HG03575 (cell line): ENCODE measurements around the gene NLGN4Y.

Experiments
- ATAC-seq: cut with Tn5 transposase; IDR thresholded peaks from one replicate; pipeline ENCODE4 v1.9.1; 2021; ENCODE audit not compliant: unreplicated experiment, insufficient number of reproducible peaks, low FRiP score; ENCODE audit errors: extremely low read depth

The NLGN4Y gene

DNA sequence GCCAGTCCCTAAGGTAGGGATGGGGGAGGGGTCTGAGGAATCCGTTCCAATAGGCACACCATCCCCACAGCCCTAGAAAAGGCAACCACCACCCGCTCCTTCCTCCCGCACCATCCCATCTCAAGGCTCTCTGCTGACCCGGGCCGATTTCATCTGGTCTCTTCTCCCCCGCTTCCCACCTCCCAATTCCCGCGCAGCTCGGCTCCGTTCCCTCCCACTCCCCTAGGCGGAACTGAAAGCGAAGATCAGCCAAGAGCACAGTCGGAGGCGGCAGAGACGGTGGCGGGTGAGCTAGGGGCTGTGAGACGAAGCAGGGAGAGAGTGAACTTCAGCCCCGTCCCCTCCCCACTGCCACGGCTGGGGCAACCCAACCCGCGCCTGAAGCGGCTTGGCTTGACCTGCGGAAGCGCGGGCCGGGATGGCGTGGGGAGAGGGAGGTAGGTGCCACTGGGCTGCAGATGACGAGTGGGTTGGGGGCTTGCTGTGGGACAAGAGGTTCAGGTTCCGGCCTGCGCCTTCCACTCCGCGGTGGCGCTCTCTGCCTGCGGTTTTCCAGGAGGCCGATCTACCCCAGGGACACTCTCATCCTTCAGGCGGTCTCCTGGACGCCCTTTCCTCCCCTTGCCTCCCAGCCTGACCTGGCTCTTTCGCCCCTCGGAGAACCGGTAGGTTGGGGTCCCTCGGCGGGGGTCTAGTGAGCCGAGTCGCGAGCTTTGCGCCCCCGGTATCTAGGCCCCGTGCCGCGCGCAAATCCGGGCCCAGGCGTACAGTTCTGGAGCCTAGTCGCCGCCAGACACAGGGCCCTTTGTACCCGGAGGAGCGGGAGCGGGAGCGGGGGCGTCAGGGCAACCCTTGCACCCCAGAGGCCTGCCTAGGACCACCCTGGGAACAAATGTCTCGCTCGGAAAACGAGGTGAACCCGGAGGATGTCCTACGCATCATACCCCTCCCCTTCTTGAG, at the start of gene NLGN4Y:
TSS of gene NLGN4Y (plus strand) at position 258 of the 960 bp plus-strand sequence. CDS start 97,591 bp downstream, outside the sequence.
- ATAC-seq: no peak

- ATAC-seq: no peak
These were observed 38.4 kb upstream of the NLGN4Y start for GRCh38 chrY:14485935-14486334.

DNA sequence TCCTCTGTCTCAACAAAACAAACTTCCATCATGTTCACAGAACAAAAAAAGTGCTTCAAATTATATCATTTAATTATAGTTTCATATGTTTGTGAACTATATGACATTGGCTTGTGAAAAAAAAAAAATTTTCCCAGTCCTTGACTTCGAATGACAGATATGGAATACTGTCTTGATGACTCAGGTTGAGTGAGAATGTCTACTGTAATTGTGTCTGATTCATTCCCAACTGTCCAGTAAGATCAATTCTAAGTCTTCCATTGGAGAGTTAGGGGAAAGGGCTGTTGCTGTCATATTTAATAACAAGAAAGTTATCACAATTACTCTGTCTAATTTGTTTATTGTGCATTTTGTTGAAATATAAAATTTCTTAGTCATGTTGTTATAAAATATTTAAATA, 34.1 kb upstream of the NLGN4Y start:
- ATAC-seq: no peak

- no peak for ATAC-seq
These were observed 26.3 kb upstream of the NLGN4Y start for GRCh38 chrY:14498071-14498470.

DNA sequence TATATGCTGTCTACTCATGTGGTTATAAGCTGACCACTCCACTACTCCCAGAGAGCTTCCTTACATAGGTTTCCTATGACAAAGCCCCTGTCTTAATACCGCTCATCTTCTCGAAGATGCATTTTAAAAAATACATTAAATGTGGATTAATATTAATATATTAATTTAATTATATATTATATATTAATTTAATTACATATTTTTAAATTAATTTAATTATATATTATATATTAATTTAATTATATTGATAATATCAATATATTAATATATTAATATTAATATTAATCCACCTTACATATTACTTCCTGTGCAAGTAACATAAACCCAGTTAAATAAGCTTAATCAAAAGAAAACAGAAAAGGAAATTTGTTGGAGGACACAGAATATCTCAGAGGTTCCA, 19.7 kb upstream of the NLGN4Y start:
- ATAC-seq: no peak

GRCh38 chrY:14522379-14522950, 1.9 kb upstream of the NLGN4Y start:
- no peak for ATAC-seq

DNA sequence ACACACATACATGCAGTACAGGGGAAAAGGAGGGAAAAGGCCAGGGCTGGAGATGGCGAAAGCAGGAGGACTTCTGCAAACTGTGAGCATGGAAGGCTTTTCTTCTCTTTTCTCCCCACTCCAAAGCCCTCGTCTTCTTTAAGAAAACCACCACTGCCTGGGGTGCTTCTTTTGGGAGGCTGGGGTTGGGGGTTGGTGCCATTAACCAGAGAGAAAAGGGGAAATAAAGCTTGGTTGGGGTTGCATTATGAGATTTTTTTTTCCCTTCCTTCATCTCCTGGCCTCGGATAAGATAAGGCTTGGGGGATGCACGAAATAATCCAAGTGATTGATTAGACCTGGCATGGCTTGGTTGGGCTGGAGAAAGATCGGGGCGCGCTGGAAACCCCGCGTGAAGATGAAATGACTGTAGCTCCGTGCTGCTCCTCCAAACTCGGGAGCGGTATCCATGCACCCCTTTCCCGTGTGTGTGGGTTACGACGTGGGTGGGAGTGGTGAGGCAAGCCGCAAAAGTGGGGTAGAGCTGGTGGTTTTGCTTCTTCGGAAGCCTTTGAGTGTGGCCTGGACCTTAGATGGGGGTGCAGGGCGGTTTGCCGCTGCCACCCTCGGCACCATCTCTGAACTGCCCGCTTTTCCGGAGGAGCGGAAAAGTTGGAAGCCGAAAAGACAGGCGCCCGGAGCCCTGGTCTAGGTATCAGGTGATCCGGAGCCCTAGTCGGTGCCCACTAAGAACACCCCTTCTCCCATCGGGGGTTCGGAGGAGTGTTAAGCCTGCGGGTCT, 648 bp upstream of the NLGN4Y start:
- ATAC-seq: no peak

GRCh38 chrY:14525315-14525714, 986 bp downstream of the NLGN4Y start:
- no peak for ATAC-seq

- no peak for ATAC-seq
These were observed 4.0 kb downstream of the NLGN4Y start for GRCh38 chrY:14528361-14528760.

GRCh38 chrY:14536703-14537102, 12.4 kb downstream of the NLGN4Y start:
- no peak for ATAC-seq

DNA sequence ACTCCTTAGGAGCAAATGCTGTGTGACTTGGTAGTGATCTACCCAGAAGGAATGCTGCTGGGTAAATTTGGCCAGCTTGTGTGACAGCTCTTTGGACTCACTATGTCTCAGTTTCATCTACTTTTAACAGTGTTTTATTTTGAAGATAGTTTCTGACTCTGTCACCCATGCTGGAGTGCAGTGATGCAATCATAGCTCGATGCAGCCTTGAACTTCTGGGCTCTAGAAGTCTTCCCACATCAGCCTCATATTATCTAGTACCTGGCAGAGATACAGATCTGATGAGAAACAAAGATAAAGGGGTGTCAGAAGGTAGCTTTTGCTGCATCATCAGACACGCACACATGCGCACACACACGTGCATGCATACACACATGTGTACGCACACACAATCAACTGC, 19.2 kb downstream of the NLGN4Y start:
- no peak for ATAC-seq

DNA sequence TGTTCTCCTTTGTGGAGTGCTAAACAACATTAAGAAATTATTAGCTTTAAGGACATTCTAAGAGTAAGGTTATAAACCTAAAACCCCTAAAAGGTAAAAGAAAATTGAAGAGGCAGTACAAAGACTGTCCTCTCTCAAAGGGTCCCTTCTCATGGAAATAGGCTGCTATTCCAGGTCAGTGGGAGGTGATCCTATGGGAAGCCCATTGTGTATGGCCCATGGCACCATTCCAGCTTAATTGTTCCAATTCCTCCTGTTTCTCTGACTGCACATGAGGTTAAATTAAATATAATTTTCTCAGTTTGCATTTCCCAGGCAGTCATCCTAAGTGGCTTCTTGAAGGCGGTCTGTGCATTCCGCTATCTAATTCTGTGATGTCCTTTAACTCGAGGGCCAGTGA, 57.0 kb downstream of the NLGN4Y start:
- no peak for ATAC-seq

- ATAC-seq: no peak
These were observed 62.4 kb downstream of the NLGN4Y start for GRCh38 chrY:14586725-14587124.

GRCh38 chrY:14601372-14601771, 77.0 kb downstream of the NLGN4Y start:
- ATAC-seq: no peak

DNA sequence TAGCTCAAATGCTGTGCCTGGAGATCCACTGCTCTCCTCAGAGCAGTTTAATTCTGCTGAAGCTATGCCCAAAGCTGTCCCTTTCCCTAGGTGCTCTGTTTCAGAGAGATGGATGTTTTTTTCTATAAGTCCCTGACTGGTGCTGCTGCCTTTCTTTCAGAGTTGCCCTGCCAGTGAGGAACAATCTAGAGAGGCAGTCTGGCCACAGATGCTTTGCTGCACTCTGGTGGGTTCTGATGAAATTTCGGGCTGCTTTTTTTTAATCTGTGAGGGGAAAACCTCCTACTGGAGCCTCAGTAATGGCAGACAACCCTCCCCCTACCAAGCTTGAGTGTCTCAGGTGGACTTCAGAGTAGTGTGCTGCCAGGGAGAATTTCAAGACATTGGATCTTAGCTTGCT, 93.3 kb downstream of the NLGN4Y start:
- ATAC-seq: no peak

- ATAC-seq: no peak
These were observed 94.2 kb downstream of the NLGN4Y start for GRCh38 chrY:14618513-14618912.

- ATAC-seq: no peak
These were observed 103.9 kb downstream of the NLGN4Y start for GRCh38 chrY:14628208-14628607.

DNA sequence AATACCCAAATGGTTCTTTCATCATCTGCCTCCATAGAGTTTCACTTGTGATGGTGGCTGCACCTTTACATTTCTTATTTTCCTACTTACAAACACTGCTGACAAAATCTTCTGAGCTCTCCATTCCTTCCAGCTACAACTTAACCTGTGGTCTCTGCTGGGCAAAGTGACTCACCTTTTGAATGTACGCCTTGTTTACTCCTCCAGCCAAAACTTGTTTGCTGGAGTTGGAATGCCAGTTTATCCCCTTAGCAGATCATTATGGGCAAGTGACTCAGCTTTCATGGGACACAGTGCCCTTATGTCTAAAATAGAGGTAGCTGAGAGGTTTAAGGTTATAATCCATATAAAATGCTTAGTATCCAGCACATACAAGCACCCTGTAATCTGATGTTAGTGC, 107.3 kb downstream of the NLGN4Y start:
- no peak for ATAC-seq

DNA sequence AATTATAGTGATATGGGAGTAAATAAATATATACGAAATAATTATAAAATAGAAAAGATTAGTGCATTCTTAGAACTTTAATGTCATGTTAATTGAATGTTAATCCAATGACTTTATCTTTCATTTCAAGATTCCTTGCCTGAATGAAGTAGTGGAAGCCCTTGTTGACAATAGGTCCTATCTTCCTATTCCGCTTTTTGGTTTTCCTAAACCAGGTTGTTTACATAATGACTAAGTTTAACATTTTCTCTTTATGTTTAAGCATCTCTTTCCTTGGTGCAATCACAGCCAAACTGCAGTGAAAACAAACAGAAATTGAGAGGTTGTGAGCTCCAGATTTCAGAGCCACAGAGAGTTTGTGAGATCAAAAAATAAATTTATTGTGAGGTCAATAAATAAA, 109.4 kb downstream of the NLGN4Y start:
- ATAC-seq: no peak

DNA sequence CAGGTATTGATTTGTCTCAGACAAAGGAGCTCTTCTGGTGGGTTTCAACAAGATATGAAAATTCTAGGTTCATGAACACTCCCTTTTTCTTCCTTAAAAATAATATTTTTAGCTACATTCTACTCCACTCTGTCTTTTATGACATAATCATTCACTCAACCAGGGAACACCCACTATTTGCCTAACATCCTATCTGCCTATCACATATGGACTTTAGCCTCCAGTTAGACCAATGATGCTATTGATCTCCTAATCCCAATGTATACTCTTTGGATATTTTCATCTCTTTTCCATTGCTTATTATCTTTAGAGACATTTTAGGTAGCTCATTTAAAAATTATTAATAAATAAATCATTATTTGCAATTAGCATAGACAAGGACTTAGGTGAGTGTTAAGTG, 110.6 kb downstream of the NLGN4Y start:
- ATAC-seq: no peak
